ENCODE data around the gene TENT4A.

GRCh38 chr5:6744841-6745705, 31.8 kb downstream of the TENT4A start:
- no peak for TF ChIP-seq CTCF (IDR thresholded peaks at IDR 0.05)
- TF ChIP-seq POLR2A (IDR thresholded peaks at IDR 0.05; ENCODE audit: low read depth), result no peak
